ENCODE data around the gene P2RX7. TPM values are rescaled to one million over a fixed set of nuclear protein-coding genes. Genes with fewer than 3 reads are reported as not detected.
"Not testable (repeated sequence)": the region's sequence is repeated elsewhere in the genome, so short reads cannot be mapped to it uniquely, and the experiment has no call there.

Gene P2RX7
- total and polyA plus RNA-seq, 9 of the 15 experiments (the other 6 are each of a cell fraction or from before 2014, with no cell fraction given): 0.04 to 0.65 (median 0.30) TPM

DNA sequence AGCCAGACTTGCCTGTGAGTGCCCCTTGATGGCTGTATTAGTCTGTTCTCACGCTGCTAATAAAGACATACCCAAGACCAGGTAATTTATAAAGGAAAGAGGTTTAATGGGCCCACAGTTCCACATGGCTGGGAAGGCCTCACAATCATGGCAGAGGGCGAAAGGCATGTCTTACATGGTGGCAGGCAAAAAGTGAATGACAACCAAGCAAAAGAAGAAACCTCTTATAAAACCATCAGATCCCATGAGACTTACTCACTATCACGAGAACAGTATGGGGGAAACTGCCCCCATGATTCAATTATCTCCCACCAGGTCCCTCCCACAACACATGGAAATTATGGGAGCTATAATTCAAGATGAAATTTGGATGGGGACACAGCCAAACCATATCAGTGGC, 16.6 kb downstream of the P2RX7 start:
- not testable (repeated sequence) for BruUV-seq (replicated peaks)

DNA sequence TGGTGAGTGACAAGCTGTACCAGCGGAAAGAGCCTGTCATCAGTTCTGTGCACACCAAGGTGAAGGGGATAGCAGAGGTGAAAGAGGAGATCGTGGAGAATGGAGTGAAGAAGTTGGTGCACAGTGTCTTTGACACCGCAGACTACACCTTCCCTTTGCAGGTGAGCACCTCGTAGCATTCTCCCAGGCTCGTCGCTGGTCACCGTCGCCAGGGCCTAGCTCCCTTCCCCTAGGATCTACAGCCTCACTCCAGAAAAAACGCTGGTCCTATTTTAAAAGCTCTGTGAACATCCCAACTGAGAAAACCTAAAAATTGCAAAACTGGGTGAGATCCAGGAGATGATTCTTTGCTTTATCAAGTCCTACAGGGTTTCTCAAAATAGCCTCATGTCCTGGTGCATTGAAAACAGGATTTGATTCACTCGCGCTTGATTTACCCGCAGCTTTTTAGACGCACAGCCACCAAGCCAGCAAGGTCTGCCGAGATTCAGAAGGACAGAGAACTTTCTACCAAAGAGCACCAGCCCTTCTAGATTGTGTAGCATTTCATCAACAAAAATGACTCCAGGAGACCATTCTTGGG, 22.2 kb downstream of the P2RX7 start:
- intact Hi-C loops (cut with micrococcal nuclease) (no loop called here), in situ Hi-C loops (cut with MboI) (no loop called here)
- CTCF ChIA-PET (ENCODE audit: low intra/inter-chr PET ratio): no interaction called here
- Histone ChIP-seq H3K79me2 (ENCODE audit: control insufficient read depth, insufficient read depth, low read length) (no peaks in the 10 kb centered on the region), H3K4me3 (no peak overlapping the region), H3K9me1 (ENCODE audit: control insufficient read depth, insufficient read depth, low read length) (no peaks in the 10 kb centered on the region), H3K36me3 (ENCODE audit: control insufficient read depth, insufficient read depth, low read length) (no peaks in the 10 kb centered on the region), H3K9me3 (replicated peaks; ENCODE audit: control insufficient read depth, insufficient read depth, low read depth, low read length) (no peaks in the 10 kb centered on the region), H3K27me3 (ENCODE audit: control insufficient read depth in 2 of 2, insufficient read depth in 2 of 2, low read length in 2 of 2) (peaks cover 3 to 13% of the 10 kb centered on the region in 2 experiments; a peak in 2 of 5 replicates), H3K4me1 (replicated peaks in 1 of 2; ENCODE audit: control insufficient read depth in 2 of 2, insufficient read depth in 2 of 2, low read length in 2 of 2) (peaks cover 0 to 6% of the 10 kb centered on the region in 2 experiments; a peak in 3 of 5 replicates), H3K9ac (ENCODE audit: insufficient read depth in 1 of 2, low read depth in 2 of 2, low read length in 2 of 2) (no peak overlapping the region), H3K27ac (ENCODE audit: extremely low read depth, low read depth, low read length) (no peak overlapping the region), H3K4me2 (ENCODE audit: insufficient read depth, low read length) (no peak overlapping the region), H2AFZ (ENCODE audit: low read depth, low read length) (no peak overlapping the region), H4K20me1 (replicated peaks; ENCODE audit: control insufficient read depth, insufficient read depth, low read length) (no peaks in the 10 kb centered on the region)
- ATAC-seq (no peak), DNase-seq (ENCODE audit: extremely low read depth in 1 of 4, low spot score in 3 of 4) (no peak), FAIRE-seq (no peak)
- WGBS (ENCODE audit: insufficient coverage, low coverage, missing lambda C conversion rate): 50% methylated on average over 14 of the region's 14 CpGs
- POLR2A ChIA-PET: interaction anchor here (0.6 to 2.7 kb wide), 4 partner anchors 10 to 104 kb away, joined by 3 to 14 read pairs (median 4); no protein-coding TSS in a partner anchor
- no TSS peak for BruUV-seq (replicated peaks)
- TF ChIP-seq, protein P1, sequence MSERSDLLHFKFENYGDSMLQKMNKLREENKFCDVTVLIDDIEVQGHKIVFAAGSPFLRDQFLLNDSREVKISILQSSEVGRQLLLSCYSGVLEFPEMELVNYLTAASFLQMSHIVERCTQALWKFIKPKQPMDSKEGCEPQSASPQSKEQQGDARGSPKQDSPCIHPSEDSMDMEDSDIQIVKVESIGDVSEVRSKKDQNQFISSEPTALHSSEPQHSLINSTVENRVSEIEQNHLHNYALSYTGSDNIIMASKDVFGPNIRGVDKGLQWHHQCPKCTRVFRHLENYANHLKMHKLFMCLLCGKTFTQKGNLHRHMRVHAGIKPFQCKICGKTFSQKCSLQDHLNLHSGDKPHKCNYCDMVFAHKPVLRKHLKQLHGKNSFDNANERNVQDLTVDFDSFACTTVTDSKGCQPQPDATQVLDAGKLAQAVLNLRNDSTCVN (CRISPR knock-in tag; IDR thresholded peaks at IDR 0.05): no peak
- TF ChIP-seq ZNF76 (CRISPR knock-in tag; IDR thresholded peaks at IDR 0.05; ENCODE audit: borderline replicate concordance): no peak
- TF ChIP-seq, protein P2, sequence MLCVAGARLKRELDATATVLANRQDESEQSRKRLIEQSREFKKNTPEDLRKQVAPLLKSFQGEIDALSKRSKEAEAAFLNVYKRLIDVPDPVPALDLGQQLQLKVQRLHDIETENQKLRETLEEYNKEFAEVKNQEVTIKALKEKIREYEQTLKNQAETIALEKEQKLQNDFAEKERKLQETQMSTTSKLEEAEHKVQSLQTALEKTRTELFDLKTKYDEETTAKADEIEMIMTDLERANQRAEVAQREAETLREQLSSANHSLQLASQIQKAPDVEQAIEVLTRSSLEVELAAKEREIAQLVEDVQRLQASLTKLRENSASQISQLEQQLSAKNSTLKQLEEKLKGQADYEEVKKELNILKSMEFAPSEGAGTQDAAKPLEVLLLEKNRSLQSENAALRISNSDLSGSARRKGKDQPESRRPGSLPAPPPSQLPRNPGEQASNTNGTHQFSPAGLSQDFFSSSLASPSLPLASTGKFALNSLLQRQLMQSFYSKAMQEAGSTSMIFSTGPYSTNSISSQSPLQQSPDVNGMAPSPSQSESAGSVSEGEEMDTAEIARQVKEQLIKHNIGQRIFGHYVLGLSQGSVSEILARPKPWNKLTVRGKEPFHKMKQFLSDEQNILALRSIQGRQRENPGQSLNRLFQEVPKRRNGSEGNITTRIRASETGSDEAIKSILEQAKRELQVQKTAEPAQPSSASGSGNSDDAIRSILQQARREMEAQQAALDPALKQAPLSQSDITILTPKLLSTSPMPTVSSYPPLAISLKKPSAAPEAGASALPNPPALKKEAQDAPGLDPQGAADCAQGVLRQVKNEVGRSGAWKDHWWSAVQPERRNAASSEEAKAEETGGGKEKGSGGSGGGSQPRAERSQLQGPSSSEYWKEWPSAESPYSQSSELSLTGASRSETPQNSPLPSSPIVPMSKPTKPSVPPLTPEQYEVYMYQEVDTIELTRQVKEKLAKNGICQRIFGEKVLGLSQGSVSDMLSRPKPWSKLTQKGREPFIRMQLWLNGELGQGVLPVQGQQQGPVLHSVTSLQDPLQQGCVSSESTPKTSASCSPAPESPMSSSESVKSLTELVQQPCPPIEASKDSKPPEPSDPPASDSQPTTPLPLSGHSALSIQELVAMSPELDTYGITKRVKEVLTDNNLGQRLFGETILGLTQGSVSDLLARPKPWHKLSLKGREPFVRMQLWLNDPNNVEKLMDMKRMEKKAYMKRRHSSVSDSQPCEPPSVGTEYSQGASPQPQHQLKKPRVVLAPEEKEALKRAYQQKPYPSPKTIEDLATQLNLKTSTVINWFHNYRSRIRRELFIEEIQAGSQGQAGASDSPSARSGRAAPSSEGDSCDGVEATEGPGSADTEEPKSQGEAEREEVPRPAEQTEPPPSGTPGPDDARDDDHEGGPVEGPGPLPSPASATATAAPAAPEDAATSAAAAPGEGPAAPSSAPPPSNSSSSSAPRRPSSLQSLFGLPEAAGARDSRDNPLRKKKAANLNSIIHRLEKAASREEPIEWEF (CRISPR knock-in tag; IDR thresholded peaks at IDR 0.05): no peak
- TF ChIP-seq ETV6 (IDR thresholded peaks at IDR 0.05; ENCODE audit: borderline replicate concordance in 1 of 2, low read depth in 2 of 2, low read length in 1 of 2): no peak
- TF ChIP-seq ETV6 (CRISPR knock-in tag; IDR thresholded peaks at IDR 0.05; ENCODE audit: borderline replicate concordance): no peak
- no peak for TF ChIP-seq SRF (CRISPR knock-in tag; IDR thresholded peaks at IDR 0.05)
- TF ChIP-seq ZNF77 (CRISPR knock-in tag; IDR thresholded peaks at IDR 0.05): no peak
- no peak for TF ChIP-seq TRIM28 (IDR thresholded peaks at IDR 0.05)

More for the DNA sequence above, 16.6 kb downstream of the P2RX7 start:
- H2AFZ ChIP-seq (ENCODE audit: low read depth, low read length); ATAC-seq; H3K4me3 ChIP-seq; H4K20me1 ChIP-seq (replicated peaks; ENCODE audit: control insufficient read depth, insufficient read depth, low read length); H3K36me3 ChIP-seq (ENCODE audit: control insufficient read depth, insufficient read depth, low read length); H3K4me2 ChIP-seq (ENCODE audit: insufficient read depth, low read length); intact Hi-C loops (cut with micrococcal nuclease); in situ Hi-C loops (cut with MboI); FAIRE-seq; H3K79me2 ChIP-seq (ENCODE audit: control insufficient read depth, insufficient read depth, low read length); H3K9me1 ChIP-seq (ENCODE audit: control insufficient read depth, insufficient read depth, low read length); H3K9me3 ChIP-seq (replicated peaks; ENCODE audit: control insufficient read depth, insufficient read depth, low read depth, low read length); DNase-seq (ENCODE audit: extremely low read depth in 1 of 4, low spot score in 3 of 4); CTCF ChIA-PET (ENCODE audit: low intra/inter-chr PET ratio); H3K27ac ChIP-seq (ENCODE audit: extremely low read depth, low read depth, low read length); H3K27me3 ChIP-seq (ENCODE audit: control insufficient read depth in 2 of 2, insufficient read depth in 2 of 2, low read length in 2 of 2); H3K9ac ChIP-seq (ENCODE audit: insufficient read depth in 1 of 2, low read depth in 2 of 2, low read length in 2 of 2): not testable (repeated sequence)
- peaks cover 5 to 10% of the 10 kb centered on the region in 2 experiments; a peak in 3 of 5 replicates for H3K4me1 ChIP-seq (replicated peaks in 1 of 2; ENCODE audit: control insufficient read depth in 2 of 2, insufficient read depth in 2 of 2, low read length in 2 of 2)
- peak; percentile 98 for TF ChIP-seq ZNF766 (CRISPR knock-in tag; conservative IDR thresholded peaks at IDR 0.05)
- TF ChIP-seq ZFP36 (IDR thresholded peaks at IDR 0.05; ENCODE audit: low read depth, low read length, partially characterized antibody): peak; percentile 18
- WGBS (ENCODE audit: insufficient coverage, low coverage, missing lambda C conversion rate): 33% methylated on average over 3 of the region's 3 CpGs
- POLR2A ChIA-PET: interaction anchor here (0.6 to 1.3 kb wide), 2 partner anchors 8 to 11 kb away, joined by 5 read pairs; no protein-coding TSS in a partner anchor
